ENCODE results near the gene TECR.

The TECR gene

GRCh38 chr19:14614099-14614412 lies 84.7 kb downstream of the TECR start:
- no peak for DNase-seq (ENCODE audit: extremely low read depth, low read depth)
- no peak for TF ChIP-seq CTCF (IDR thresholded peaks at IDR 0.05; ENCODE audit: low read depth, low read length)

All from AG09319 (cell line).